PFSK-1 (cell line): ENCODE data around the gene C11orf16.

Source experiments
- FOXP2 ChIP-seq: optimal IDR thresholded peaks from 2 replicates; pipeline ENCODE3; 2011; ENCODE audit warnings: borderline replicate concordance, control low read depth, inconsistent platforms; ENCODE audit not compliant: insufficient read depth; ENCODE audit errors: extremely low read length, extremely low read depth
- POLR2AphosphoS5 ChIP-seq: IDR thresholded peaks from 2 replicates; pipeline ENCODE4 v1.6.1; 2012; ENCODE audit warnings: low read depth, mild to moderate bottlenecking, control low read depth, low read length, moderate library complexity
- REST ChIP-seq, 2 experiments: IDR thresholded peaks; 2 replicates each; pipeline versions ENCODE4 v1.6.1 to v1.8.0; 2011 to 2012; ENCODE audit warnings: low read depth in 2 of 2, low read length in 2 of 2, control low read depth in 1 of 2, inconsistent platforms in 1 of 2, mild to moderate bottlenecking in 1 of 2, moderate library complexity in 1 of 2; ENCODE audit not compliant: insufficient read depth in 1 of 2
- SIN3A ChIP-seq: IDR thresholded peaks from 2 replicates; pipeline ENCODE4 v1.6.1; 2012; ENCODE audit warnings: mild to moderate bottlenecking, low read length, moderate library complexity, borderline replicate concordance; ENCODE audit not compliant: insufficient read depth
- TAF1 ChIP-seq: IDR thresholded peaks from 2 replicates; pipeline ENCODE4 v1.6.1; 2012; ENCODE audit warnings: low read length, control low read depth, borderline replicate concordance; ENCODE audit not compliant: insufficient read depth

- no peak for TF ChIP-seq TAF1
- no peak for TF ChIP-seq POLR2AphosphoS5
- no peak for TF ChIP-seq SIN3A
- no peak for TF ChIP-seq FOXP2
- TF ChIP-seq REST (IDR thresholded peaks at IDR 0.05; ENCODE audit: insufficient read depth in 1 of 2, low read depth in 2 of 2, low read length in 2 of 2): no peak
Observed at GRCh38 chr11:8928205-8928604, 4.5 kb downstream of the C11orf16 start.
